GM21529 (cell line): Measurements from ENCODE around the gene USP22.

Experiments
- ATAC-seq: cut with Tn5 transposase; IDR thresholded peaks from one replicate; pipeline ENCODE4 v1.9.1; 2021; ENCODE audit not compliant: unreplicated experiment

Gene USP22

GRCh38 chr17:20960871-20961270 lies 81.9 kb downstream of the USP22 start:
- ATAC-seq: no peak

GRCh38 chr17:20955427-20956323 lies 87.1 kb downstream of the USP22 start:
- ATAC-seq: no peak

- ATAC-seq: no peak
These were observed 88.0 kb downstream of the USP22 start for GRCh38 chr17:20954794-20955193.

- ATAC-seq: no peak
These were observed 90.6 kb downstream of the USP22 start for GRCh38 chr17:20952183-20952582.
